HG03378 (cell line): ENCODE results near the gene CCBE1.
"Not testable (repeated sequence)": the region's sequence is repeated elsewhere in the genome, so short reads cannot be mapped to it uniquely, and the experiment has no call there.

Experiments used
- ATAC-seq: cut with Tn5 transposase; IDR thresholded peaks from one replicate; pipeline ENCODE4 v1.9.1; 2021; ENCODE audit warnings: mild to moderate bottlenecking, moderate library complexity; ENCODE audit not compliant: unreplicated experiment

The CCBE1 gene

DNA sequence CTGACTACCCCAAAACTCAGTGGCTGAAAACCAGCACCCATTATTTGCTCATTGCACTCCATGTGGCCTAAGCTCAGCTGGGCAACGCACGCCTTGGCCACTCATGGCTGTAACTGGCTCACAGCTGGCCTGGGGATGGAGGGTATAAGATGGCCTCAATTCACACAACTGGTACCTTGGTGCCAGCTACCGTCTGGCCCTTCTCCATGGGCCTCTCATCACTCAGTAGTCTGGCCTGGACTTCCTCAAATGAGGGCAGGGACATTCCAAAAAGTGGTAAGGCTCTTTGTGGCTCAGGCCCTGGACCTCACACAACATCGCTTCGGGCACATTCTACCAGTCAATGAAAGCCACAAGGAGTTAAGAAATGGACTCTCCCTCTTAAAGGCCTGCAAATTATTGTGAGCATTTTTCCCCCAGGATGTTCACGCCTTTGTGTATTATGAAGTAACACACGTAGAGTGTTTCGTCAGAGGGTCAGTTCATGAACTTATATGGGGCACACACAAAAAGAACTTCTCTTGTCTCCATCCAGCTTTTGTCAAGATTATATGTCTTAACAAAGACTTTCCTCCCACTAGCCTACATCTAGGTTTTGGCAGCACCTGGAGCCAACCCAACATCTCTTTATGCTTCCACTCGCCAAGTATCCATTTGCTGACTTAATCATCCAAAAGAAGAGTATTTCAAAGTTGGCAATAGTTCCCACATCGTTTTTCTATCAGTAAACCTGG is 145.2 kb downstream of the CCBE1 start:
- ATAC-seq, result no peak

DNA sequence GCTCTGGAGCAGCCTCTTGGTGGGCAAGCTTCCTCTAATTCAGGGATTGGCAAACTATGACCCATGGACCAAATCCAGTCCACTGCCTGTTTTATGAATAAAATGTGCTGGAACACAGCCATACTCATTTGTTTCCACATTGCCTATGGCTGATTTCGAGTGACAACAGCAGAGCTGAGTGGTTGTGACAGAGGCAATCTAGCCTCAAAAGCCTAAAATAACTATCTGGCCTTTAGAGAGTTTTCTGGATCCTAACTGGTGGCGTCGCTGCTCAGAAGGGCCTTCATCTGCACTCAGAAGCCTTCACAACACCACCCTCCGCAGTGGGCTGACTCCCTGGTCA is 147.1 kb downstream of the CCBE1 start:
- no peak for ATAC-seq

GRCh38 chr18:59549503-59550173 is 147.6 kb downstream of the CCBE1 start:
- ATAC-seq, result no peak

- ATAC-seq, result no peak
Observed at GRCh38 chr18:59547581-59548182, 149.5 kb downstream of the CCBE1 start.

DNA sequence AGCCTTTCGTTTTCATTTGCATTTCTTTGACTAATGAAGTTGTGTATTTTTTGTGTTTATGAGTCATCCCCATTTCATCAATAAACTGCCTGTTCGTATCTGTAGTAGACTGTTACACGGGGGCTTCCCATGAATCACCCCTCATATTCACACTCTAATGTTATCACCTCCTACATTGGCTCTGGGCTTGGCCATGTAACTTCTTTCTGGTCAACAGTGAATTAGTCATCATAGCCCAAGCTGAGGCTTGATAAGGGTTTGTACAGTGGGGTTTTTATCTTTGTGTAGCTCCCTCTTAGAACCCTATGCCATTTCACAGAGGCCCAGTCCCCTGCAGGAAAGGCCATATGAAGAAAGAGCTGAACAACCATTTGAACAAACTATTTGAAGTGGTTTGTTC is 151.0 kb downstream of the CCBE1 start:
- no peak for ATAC-seq

- ATAC-seq, result no peak
Observed at GRCh38 chr18:59540780-59541179, 156.4 kb downstream of the CCBE1 start.

DNA sequence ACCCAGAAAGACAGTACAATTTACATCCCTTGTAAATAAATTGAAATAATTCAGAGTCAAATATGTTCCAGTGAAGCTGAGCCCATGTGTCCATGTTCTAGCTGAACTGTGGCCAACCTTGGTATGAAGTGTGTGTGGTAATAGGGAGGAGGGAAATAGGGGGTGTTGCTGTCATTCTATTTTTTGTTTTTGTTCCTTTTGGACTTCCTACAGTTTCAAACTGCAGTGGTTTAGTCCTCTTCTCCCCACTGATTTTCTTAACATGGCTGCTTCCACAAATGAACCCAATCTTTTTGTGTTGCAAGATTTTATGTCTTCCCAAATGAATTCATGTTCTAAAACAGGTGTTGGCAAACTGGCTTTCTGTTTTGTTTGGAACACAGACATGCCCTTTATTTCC is 156.9 kb downstream of the CCBE1 start:
- no peak for ATAC-seq

- ATAC-seq, result no peak
Observed at GRCh38 chr18:59539108-59539507, 158.1 kb downstream of the CCBE1 start.

GRCh38 chr18:59537579-59537978 is 159.6 kb downstream of the CCBE1 start:
- ATAC-seq, result no peak

DNA sequence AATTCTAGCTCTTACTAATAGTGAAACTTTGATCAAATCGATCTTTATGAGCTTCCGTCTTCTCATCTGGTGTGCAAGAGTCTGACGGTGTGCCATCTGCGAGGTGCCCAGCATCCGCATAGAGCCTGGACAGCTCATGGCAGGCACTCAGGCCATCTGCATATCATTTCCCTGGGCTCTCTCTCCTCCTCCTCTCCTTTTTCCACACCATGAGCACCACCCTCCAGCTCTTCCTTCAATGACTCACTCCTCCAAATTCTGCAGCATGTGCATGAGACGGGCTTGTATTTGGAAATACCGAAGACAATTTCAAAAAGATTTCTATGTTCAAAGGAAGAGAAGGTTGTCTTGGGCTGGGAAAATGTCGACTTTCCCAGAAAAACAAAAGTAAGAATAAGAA is 161.1 kb downstream of the CCBE1 start:
- ATAC-seq, result no peak

- no peak for ATAC-seq
Observed at GRCh38 chr18:59535055-59535454, 162.2 kb downstream of the CCBE1 start.

DNA sequence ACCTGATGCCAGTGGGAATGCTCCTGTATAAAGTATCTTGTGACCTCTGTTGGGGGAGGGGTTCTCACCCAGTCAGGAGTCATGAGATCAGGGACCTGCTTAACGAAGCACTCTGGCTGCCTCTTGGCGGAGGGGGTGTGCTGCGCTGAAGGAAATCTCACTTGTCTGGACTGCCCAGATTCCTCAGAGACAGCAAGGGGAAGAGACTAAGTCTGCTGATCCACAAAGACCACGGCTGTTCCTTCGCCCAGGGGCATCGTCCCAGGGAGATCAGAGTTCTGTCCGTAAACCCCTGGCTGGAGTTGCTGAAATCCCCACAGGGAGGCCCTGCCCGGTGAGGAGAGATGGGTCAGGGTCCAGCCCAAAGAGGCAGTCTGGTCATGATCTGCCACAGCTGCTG is 168.4 kb downstream of the CCBE1 start:
- ATAC-seq, result no peak

DNA sequence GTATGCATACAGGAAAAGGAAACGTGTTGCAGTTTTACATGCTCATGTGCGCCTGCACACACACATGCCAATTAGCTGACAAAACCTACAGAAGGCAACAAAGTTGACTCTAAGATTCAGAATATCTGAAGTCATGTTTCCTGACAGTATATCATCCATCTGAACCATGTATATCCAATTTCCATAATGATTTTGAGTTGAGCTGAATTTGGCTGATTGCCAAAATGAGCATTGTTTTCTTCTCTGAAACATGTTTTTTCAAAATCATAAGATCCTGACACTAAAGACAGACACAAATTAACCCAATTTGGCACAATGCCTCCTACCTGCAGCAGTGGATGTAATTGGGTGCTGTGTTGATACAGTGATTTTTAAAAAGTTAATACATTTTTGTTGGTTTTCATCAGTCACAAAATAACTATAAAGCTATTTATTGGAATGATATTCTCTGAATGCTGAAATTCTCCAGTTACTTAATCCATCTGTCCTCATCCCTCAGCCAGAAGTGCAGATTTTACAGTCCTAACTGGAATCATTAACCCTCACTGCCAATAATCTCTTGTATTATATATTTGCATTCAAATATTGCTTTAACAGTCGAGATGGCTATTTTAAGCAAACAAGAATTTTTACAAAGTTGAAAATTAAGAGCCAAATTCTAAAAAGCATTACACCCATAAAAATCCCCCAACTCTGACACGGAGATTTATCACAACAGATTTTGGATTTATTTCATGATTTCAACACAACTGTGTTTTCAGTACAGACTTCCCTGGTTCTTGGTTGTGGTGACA is 176.5 kb downstream of the CCBE1 start:
- ATAC-seq, result no peak

DNA sequence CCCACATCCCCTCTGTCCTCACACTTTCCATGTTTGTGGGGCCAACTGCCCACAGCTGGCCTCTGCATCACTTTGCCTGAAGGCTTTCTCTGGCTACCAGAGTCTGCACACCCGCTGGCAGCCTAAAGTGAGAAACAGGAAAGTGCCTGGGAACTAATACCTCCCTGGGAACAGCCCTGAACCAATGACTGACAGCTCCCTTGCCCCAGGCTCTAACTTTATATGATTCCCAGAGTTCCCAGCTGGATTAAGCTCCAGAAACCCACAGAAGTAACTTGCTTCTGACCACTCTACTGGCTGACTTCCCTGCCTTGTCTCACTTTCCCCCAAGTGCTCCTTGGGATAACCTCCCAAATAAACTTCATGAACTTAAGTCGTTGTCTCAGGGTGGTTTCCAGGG is 178.5 kb downstream of the CCBE1 start:
- no peak for ATAC-seq

- no peak for ATAC-seq
Observed at GRCh38 chr18:59517446-59518165, 179.6 kb downstream of the CCBE1 start.

GRCh38 chr18:59516356-59517155 is 180.7 kb downstream of the CCBE1 start:
- no peak for ATAC-seq

- ATAC-seq, result not testable (repeated sequence)
Observed at GRCh38 chr18:59515956-59516355, 181.3 kb downstream of the CCBE1 start.

- ATAC-seq, result no peak
Observed at GRCh38 chr18:59515147-59515546, 182.1 kb downstream of the CCBE1 start.

GRCh38 chr18:59514203-59514602 is 183.0 kb downstream of the CCBE1 start:
- no peak for ATAC-seq
